HL-60 (cell line): ENCODE data around the gene LRRIQ3.

Experiments
- DNase-seq, 2 experiments: peaks; one replicate each; pipeline ENCODE4 v3.0.0-alpha.2; 2010 to 2020; ENCODE audit warnings: low read depth in 1 of 2, low spot score in 1 of 2
- H3K27ac ChIP-seq: fragments of 250-450 bp; sonication (Bioruptor Pico); replicated peaks from 2 replicates; pipeline ENCODE4 v1.5.1; 2020; ENCODE audit warnings: mild to moderate bottlenecking, moderate library complexity
- H3K27me3 ChIP-seq: fragments of 250-450 bp; sonication (Bioruptor Pico); 2 replicates; pipeline ENCODE4 v1.5.1; 2021; ENCODE audit warnings: mild to moderate bottlenecking, moderate library complexity; ENCODE audit not compliant: insufficient read depth, poor library complexity, severe bottlenecking
- H3K4me3 ChIP-seq: replicated peaks from 2 replicates; pipeline ENCODE4 v1.5.1; 2011; ENCODE audit warnings: mild to moderate bottlenecking, control low read depth, low read length; ENCODE audit not compliant: insufficient read depth
- GABPA ChIP-seq: IDR thresholded peaks from 2 replicates; pipeline ENCODE4 v1.6.1; 2012; ENCODE audit warnings: low read depth
- POLR2AphosphoS5 ChIP-seq: IDR thresholded peaks from 2 replicates; pipeline ENCODE4 v1.6.1; 2012; ENCODE audit warnings: low read depth
- SPI1 ChIP-seq: IDR thresholded peaks from 2 replicates; pipeline ENCODE4 v1.6.1; 2012; ENCODE audit warnings: low read depth, mild to moderate bottlenecking, borderline replicate concordance
- TF ChIP-seq, protein P1 (sequence below): IDR thresholded peaks from 2 replicates; pipeline ENCODE4 v1.6.1; 2012; ENCODE audit warnings: low read depth; ENCODE audit not compliant: insufficient replicate concordance
- TF ChIP-seq, protein P2 (sequence below): IDR thresholded peaks from one replicate; pipeline ENCODE4 v1.5.1; 2011; ENCODE audit warnings: low read length, control low read depth, inconsistent platforms; ENCODE audit not compliant: insufficient read depth

Gene LRRIQ3

DNA sequence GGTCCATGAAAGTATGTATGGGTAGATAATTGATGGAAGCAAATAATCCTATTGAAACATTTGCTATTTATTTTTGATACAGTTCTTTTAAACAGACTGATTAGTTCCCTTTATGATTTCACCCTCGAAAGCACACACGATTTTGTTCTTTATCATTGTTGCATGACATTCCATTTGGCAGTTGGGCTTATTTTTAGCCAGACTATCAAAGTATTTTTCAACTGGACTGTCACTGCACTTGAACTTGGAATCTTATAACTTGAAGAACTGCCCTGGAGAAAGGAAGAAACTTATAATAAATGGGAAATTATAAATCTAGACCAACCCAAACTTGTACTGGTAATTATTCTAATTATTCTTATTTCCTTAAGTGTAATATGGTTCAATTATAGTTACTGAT, 37.2 kb upstream of the LRRIQ3 start, which contains the start of gene TNNI3K:
Gene TNNI3K, plus strand, starts transcription at position 235 of the 400 bp plus-strand sequence. Its CDS starts 65 bp downstream, at position 300.
- no peak for TF ChIP-seq SPI1
- no peak for TF ChIP-seq GABPA
- TF ChIP-seq POLR2AphosphoS5: no peak
- TF ChIP-seq, protein P1, sequence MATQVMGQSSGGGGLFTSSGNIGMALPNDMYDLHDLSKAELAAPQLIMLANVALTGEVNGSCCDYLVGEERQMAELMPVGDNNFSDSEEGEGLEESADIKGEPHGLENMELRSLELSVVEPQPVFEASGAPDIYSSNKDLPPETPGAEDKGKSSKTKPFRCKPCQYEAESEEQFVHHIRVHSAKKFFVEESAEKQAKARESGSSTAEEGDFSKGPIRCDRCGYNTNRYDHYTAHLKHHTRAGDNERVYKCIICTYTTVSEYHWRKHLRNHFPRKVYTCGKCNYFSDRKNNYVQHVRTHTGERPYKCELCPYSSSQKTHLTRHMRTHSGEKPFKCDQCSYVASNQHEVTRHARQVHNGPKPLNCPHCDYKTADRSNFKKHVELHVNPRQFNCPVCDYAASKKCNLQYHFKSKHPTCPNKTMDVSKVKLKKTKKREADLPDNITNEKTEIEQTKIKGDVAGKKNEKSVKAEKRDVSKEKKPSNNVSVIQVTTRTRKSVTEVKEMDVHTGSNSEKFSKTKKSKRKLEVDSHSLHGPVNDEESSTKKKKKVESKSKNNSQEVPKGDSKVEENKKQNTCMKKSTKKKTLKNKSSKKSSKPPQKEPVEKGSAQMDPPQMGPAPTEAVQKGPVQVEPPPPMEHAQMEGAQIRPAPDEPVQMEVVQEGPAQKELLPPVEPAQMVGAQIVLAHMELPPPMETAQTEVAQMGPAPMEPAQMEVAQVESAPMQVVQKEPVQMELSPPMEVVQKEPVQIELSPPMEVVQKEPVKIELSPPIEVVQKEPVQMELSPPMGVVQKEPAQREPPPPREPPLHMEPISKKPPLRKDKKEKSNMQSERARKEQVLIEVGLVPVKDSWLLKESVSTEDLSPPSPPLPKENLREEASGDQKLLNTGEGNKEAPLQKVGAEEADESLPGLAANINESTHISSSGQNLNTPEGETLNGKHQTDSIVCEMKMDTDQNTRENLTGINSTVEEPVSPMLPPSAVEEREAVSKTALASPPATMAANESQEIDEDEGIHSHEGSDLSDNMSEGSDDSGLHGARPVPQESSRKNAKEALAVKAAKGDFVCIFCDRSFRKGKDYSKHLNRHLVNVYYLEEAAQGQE: no peak
- TF ChIP-seq, protein P2, sequence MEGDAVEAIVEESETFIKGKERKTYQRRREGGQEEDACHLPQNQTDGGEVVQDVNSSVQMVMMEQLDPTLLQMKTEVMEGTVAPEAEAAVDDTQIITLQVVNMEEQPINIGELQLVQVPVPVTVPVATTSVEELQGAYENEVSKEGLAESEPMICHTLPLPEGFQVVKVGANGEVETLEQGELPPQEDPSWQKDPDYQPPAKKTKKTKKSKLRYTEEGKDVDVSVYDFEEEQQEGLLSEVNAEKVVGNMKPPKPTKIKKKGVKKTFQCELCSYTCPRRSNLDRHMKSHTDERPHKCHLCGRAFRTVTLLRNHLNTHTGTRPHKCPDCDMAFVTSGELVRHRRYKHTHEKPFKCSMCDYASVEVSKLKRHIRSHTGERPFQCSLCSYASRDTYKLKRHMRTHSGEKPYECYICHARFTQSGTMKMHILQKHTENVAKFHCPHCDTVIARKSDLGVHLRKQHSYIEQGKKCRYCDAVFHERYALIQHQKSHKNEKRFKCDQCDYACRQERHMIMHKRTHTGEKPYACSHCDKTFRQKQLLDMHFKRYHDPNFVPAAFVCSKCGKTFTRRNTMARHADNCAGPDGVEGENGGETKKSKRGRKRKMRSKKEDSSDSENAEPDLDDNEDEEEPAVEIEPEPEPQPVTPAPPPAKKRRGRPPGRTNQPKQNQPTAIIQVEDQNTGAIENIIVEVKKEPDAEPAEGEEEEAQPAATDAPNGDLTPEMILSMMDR: no peak
- no peak for DNase-seq
- H3K27ac ChIP-seq: no peak within 1 kb of the TSS
- H3K4me3 ChIP-seq: no peak within 1 kb of the TSS
- H3K27me3 ChIP-seq: no peaks in the 10 kb centered on the region

DNA sequence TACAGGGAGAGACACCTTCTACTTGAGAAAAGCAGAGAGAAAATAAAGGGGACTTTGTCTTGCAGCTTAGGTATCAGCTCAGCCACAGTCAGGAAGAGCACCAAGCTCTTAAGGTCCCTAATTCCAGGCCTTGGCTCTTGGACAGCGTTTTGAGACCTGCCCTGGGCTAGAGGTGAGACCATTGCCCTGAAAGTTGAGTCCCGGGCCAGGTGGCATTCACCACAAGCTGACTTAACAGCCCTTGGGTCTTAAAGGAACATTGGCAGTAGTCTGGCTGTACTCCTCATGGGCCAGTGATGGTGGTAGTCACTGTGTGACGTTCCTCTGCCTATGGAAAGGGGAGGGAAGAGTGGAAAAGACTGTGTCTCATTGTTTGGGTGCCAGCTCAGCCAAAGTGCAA, 25.5 kb upstream of the LRRIQ3 start:
- Histone ChIP-seq H3K27ac (no peak overlapping the region), H3K27me3 (no peaks in the 10 kb centered on the region), H3K4me3 (no peak overlapping the region)
- TF ChIP-seq GABPA (no peak), POLR2AphosphoS5 (no peak), SPI1 (no peak)
- TF ChIP-seq, protein P1: no peak
- TF ChIP-seq, protein P2: no peak
- DNase-seq: no peak

DNA sequence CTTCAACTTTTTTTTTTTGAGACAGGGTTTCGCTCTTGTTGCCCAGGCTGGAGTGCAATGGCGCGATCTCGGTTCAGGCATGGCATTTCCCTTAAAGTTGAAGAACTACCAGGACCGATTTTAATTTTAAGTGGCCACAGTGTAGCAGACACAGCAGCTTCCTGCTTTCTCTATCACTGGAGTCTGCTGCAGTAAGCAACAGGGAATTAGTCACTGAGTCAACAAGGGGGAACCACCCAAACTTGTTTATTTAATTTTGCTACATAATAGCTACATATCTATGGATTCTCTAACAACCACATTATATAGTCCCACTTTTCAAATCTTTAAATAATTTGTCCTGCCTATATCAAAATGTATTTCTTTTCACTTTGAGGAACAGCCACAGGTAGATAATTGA, 24.7 kb upstream of the LRRIQ3 start:
- no peak for DNase-seq
- H3K27ac ChIP-seq: no peak overlapping the region
- TF ChIP-seq, protein P2: no peak
- TF ChIP-seq SPI1 (no peak), GABPA (no peak), POLR2AphosphoS5 (no peak)
- TF ChIP-seq, protein P1: no peak
- no peaks in the 10 kb centered on the region for H3K27me3 ChIP-seq
- H3K4me3 ChIP-seq: no peak overlapping the region
